ENCODE results near the gene IPO7.

DNA sequence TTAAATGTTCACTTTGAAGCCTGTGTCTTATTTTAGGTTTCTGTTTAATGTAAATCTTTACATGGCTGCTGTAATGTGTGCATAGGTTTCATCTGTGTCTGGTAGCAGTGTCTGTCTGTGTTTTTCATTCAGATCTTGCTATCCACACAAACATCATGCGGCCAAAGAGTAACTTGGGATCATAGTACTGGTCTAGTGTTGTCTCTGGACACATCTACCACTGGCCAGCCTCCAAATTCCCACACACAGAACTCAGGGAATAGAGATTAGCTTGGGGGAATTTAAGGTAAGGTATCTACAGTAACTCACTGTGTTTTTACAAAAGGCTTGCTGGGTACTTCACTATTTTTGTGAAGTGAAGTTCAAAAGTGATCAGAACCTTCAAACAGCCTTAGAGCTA, 44.3 kb downstream of the IPO7 start:
- TF ChIP-seq POLR2AphosphoS5 (IDR thresholded peaks at IDR 0.05; ENCODE audit: low read depth, low read length), result no peak
- TF ChIP-seq, protein P1, sequence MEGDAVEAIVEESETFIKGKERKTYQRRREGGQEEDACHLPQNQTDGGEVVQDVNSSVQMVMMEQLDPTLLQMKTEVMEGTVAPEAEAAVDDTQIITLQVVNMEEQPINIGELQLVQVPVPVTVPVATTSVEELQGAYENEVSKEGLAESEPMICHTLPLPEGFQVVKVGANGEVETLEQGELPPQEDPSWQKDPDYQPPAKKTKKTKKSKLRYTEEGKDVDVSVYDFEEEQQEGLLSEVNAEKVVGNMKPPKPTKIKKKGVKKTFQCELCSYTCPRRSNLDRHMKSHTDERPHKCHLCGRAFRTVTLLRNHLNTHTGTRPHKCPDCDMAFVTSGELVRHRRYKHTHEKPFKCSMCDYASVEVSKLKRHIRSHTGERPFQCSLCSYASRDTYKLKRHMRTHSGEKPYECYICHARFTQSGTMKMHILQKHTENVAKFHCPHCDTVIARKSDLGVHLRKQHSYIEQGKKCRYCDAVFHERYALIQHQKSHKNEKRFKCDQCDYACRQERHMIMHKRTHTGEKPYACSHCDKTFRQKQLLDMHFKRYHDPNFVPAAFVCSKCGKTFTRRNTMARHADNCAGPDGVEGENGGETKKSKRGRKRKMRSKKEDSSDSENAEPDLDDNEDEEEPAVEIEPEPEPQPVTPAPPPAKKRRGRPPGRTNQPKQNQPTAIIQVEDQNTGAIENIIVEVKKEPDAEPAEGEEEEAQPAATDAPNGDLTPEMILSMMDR (IDR thresholded peaks at IDR 0.05), result no peak
- TF ChIP-seq, protein P2, sequence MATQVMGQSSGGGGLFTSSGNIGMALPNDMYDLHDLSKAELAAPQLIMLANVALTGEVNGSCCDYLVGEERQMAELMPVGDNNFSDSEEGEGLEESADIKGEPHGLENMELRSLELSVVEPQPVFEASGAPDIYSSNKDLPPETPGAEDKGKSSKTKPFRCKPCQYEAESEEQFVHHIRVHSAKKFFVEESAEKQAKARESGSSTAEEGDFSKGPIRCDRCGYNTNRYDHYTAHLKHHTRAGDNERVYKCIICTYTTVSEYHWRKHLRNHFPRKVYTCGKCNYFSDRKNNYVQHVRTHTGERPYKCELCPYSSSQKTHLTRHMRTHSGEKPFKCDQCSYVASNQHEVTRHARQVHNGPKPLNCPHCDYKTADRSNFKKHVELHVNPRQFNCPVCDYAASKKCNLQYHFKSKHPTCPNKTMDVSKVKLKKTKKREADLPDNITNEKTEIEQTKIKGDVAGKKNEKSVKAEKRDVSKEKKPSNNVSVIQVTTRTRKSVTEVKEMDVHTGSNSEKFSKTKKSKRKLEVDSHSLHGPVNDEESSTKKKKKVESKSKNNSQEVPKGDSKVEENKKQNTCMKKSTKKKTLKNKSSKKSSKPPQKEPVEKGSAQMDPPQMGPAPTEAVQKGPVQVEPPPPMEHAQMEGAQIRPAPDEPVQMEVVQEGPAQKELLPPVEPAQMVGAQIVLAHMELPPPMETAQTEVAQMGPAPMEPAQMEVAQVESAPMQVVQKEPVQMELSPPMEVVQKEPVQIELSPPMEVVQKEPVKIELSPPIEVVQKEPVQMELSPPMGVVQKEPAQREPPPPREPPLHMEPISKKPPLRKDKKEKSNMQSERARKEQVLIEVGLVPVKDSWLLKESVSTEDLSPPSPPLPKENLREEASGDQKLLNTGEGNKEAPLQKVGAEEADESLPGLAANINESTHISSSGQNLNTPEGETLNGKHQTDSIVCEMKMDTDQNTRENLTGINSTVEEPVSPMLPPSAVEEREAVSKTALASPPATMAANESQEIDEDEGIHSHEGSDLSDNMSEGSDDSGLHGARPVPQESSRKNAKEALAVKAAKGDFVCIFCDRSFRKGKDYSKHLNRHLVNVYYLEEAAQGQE (IDR thresholded peaks at IDR 0.05; ENCODE audit: insufficient read depth in 1 of 2, low read depth in 2 of 2, low read length in 1 of 2), result no peak
- TF ChIP-seq TCF7L2 (IDR thresholded peaks at IDR 0.05; ENCODE audit: low read depth, low read length), result no peak
- TF ChIP-seq SIN3A (IDR thresholded peaks at IDR 0.05; ENCODE audit: borderline replicate concordance, insufficient read depth, low read depth, low read length), result no peak
